Spleen (tissue), 7 donors: ENCODE data around the gene PILRB.

ENCODE experiments used
- POLR2A ChIP-seq, 3 donors: fragments of 450-650 bp; IDR thresholded peaks; one replicate each; pipeline ENCODE4 v1.5.1; 2017; ENCODE audit warnings: antibody characterized with exemption in 3 of 3, mild to moderate bottlenecking in 1 of 3
- POLR2AphosphoS5 ChIP-seq, 3 donors: sonication (generic); formaldehyde crosslinking; IDR thresholded peaks; one replicate each; pipeline ENCODE4 v1.5.1; 2017; ENCODE audit warnings: antibody characterized with exemption in 3 of 3
- TF ChIP-seq, protein P1 (sequence below), 11 experiments: fragments of 200-600 bp in 7 of 11; fragments of 450-650 bp in 4 of 11; sonication (generic) in 4 of 11; IDR thresholded peaks in 8 of 11; conservative IDR thresholded peaks in 3 of 11; 1 replicate in 7 of 11; 2 replicates in 4 of 11; pipeline versions ENCODE4 v1.4.0 to v1.8.0; 2016 to 2021; ENCODE audit warnings: antibody characterized with exemption in 11 of 11, inconsistent platforms in 4 of 11, mild to moderate bottlenecking in 1 of 11
- donor health status: DM: no; HTN: no; CAD: no; lungs with moderate emphysema.
- donor health status: DM: no; HTN: no; CAD: no.
- donor health status: DM: no; HTN: no; CAD: no.

- TF ChIP-seq, protein P1, sequence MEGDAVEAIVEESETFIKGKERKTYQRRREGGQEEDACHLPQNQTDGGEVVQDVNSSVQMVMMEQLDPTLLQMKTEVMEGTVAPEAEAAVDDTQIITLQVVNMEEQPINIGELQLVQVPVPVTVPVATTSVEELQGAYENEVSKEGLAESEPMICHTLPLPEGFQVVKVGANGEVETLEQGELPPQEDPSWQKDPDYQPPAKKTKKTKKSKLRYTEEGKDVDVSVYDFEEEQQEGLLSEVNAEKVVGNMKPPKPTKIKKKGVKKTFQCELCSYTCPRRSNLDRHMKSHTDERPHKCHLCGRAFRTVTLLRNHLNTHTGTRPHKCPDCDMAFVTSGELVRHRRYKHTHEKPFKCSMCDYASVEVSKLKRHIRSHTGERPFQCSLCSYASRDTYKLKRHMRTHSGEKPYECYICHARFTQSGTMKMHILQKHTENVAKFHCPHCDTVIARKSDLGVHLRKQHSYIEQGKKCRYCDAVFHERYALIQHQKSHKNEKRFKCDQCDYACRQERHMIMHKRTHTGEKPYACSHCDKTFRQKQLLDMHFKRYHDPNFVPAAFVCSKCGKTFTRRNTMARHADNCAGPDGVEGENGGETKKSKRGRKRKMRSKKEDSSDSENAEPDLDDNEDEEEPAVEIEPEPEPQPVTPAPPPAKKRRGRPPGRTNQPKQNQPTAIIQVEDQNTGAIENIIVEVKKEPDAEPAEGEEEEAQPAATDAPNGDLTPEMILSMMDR (IDR thresholded peaks at IDR 0.05 in 8 of 11, conservative IDR thresholded peaks at IDR 0.05 in 3 of 11), result no peak
- TF ChIP-seq POLR2AphosphoS5 (IDR thresholded peaks at IDR 0.05) (no peak), POLR2A (IDR thresholded peaks at IDR 0.05) (no peak)
Observed at GRCh38 chr7:100389437-100390088, 31.6 kb downstream of the PILRB start.
